Ishikawa (cell line): Measurements from ENCODE around the gene NLRP5.
"Not testable (repeated sequence)": the region's sequence is repeated elsewhere in the genome, so short reads cannot be mapped to it uniquely, and the experiment has no call there.

Experiments
- EGR1 ChIP-seq: IDR thresholded peaks from 2 replicates; pipeline ENCODE4 v1.6.1; 2012
- EP300 ChIP-seq: IDR thresholded peaks from 2 replicates; pipeline ENCODE4 v1.6.1; 2012; ENCODE audit warnings: borderline replicate concordance
- TF ChIP-seq, protein P1 (sequence below): IDR thresholded peaks from 2 replicates; pipeline ENCODE4 v1.6.1; 2012; ENCODE audit warnings: low read depth, mild to moderate bottlenecking

- TF ChIP-seq EGR1, EP300: not testable (repeated sequence)
- TF ChIP-seq, protein P1, sequence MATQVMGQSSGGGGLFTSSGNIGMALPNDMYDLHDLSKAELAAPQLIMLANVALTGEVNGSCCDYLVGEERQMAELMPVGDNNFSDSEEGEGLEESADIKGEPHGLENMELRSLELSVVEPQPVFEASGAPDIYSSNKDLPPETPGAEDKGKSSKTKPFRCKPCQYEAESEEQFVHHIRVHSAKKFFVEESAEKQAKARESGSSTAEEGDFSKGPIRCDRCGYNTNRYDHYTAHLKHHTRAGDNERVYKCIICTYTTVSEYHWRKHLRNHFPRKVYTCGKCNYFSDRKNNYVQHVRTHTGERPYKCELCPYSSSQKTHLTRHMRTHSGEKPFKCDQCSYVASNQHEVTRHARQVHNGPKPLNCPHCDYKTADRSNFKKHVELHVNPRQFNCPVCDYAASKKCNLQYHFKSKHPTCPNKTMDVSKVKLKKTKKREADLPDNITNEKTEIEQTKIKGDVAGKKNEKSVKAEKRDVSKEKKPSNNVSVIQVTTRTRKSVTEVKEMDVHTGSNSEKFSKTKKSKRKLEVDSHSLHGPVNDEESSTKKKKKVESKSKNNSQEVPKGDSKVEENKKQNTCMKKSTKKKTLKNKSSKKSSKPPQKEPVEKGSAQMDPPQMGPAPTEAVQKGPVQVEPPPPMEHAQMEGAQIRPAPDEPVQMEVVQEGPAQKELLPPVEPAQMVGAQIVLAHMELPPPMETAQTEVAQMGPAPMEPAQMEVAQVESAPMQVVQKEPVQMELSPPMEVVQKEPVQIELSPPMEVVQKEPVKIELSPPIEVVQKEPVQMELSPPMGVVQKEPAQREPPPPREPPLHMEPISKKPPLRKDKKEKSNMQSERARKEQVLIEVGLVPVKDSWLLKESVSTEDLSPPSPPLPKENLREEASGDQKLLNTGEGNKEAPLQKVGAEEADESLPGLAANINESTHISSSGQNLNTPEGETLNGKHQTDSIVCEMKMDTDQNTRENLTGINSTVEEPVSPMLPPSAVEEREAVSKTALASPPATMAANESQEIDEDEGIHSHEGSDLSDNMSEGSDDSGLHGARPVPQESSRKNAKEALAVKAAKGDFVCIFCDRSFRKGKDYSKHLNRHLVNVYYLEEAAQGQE = peak; percentile 63
Observed at GRCh38 chr19:56020355-56020975, 33.9 kb downstream of the NLRP5 start.
